ENCODE data around the gene LCLAT1. TPM values are rescaled to one million over a fixed set of nuclear protein-coding genes. Genes with fewer than 3 reads are reported as not detected.

LCLAT1 gene
- total RNA-seq, 1 experiment from 2014 or later: 32.9 TPM

DNA sequence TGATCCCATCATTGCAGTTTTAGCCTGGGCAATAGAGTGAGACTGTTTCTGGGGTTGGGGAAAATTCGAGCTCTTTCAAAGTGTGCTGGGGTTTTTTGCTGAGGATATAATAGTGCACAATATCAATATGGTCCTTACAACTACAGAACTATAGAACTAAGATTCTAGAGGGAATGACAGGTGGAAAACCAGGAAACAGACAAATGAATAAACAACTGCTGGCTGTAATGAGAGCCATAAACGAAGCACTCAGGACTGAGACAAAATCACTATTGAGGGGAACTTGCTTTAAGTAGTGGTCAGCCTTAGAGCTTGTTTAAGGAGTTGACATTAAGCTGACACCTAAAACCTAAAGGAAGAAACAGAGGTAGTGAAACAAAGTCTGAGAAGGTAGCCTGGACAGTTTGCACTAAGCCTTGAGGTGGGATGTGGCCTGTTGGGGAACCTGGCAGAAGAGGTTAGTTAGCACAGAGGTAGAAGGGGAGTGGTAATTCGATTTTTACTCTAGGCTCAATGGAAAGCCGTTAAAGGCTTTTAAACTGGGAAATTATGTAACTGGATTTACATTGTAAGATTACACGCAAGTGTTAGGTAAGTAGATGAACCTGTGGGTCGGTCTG, 33.8 kb downstream of the LCLAT1 start:
- Histone ChIP-seq H2BK12ac (ENCODE audit: insufficient read length, low read depth, low read length) (no peak overlapping the region), H4K8ac (replicated peaks; ENCODE audit: insufficient read length, low read depth, low read length) (no peak overlapping the region), H2BK20ac (ENCODE audit: low read depth, low read length, poor library complexity, severe bottlenecking) (no peak overlapping the region), H4K5ac (ENCODE audit: insufficient read length, low read depth, low read length) (no peak overlapping the region), H2AFZ (ENCODE audit: low read length) (no peak overlapping the region), H3K14ac (ENCODE audit: insufficient read depth, low read length) (no peak overlapping the region), H2BK120ac (ENCODE audit: low read depth, low read length, poor library complexity, severe bottlenecking) (no peak overlapping the region), H3K4me1 (ENCODE audit: insufficient read depth, low read length) (peaks cover 3% of the 10 kb centered on the region; the same call in 1 of the 2 replicates), H3K4ac (ENCODE audit: low read depth, low read length) (no peak overlapping the region), H3T11ph (ENCODE audit: low read length) (no peak overlapping the region), H2BK5ac (ENCODE audit: insufficient read length, low read length) (no peak overlapping the region), H4K91ac (ENCODE audit: insufficient read length, low read depth, low read length) (no peak overlapping the region), H3K79me1 (ENCODE audit: insufficient read depth, low read depth, low read length, poor library complexity, severe bottlenecking) (peaks cover 4% of the 10 kb centered on the region), H2BK15ac (ENCODE audit: low read depth, low read length) (no peak overlapping the region), H3K9me3 (ENCODE audit: control insufficient read depth, low read depth, low read length) (no peaks in the 10 kb centered on the region), H3K4me2 (ENCODE audit: insufficient read depth, insufficient read length, low read length) (no peak overlapping the region), H4K20me1 (ENCODE audit: control insufficient read depth, insufficient read depth, insufficient read length) (no peaks in the 10 kb centered on the region), H3K23me2 (ENCODE audit: insufficient read length, low read depth, low read length, poor library complexity, severe bottlenecking) (no peaks in the 10 kb centered on the region), H3K56ac (ENCODE audit: insufficient read length, low read depth, low read length) (no peak overlapping the region), H3K23ac (ENCODE audit: insufficient read length, low read depth, low read length) (no peak overlapping the region), H3K9ac (ENCODE audit: extremely low read depth, insufficient read length, low read length) (no peak overlapping the region), H3K27me3 (ENCODE audit: insufficient read depth, low read length) (no peaks in the 10 kb centered on the region), H3K27ac (ENCODE audit: insufficient read length, low read depth, low read length) (no peak overlapping the region), H2AK5ac (ENCODE audit: insufficient read length, low read length) (no peak overlapping the region), H3K18ac (ENCODE audit: insufficient read length, low read depth, low read length) (no peak overlapping the region), H3K79me2 (ENCODE audit: insufficient read depth, low read length) (peaks cover 1% of the 10 kb centered on the region; the same call in 1 of the 2 replicates)
- DNase-seq: no peak
- Mint-ChIP-seq H3K36me3 (ENCODE audit: insufficient read depth in 1 of 3, low read depth in 3 of 3) (peaks cover under 1 to 15% (median 4%) of the 10 kb centered on the region in 3 experiments; a peak in 3 of 7 replicates), H3K4me1 (peaks cover 14 to 16% of the 10 kb centered on the region in 2 experiments), H3K9me3 (peaks cover 0 to under 1% of the 10 kb centered on the region in 2 experiments; a peak in 1 of 5 replicates), H3K4me3 (no peak overlapping the region), H3K27ac (peak overlapping the region in 2 of 3 experiments; percentile 9 to 54; a peak in 3 of 7 replicates), H3K27me3 (ENCODE audit: low read depth) (no peaks in the 10 kb centered on the region)
- TF ChIP-seq, protein P1, sequence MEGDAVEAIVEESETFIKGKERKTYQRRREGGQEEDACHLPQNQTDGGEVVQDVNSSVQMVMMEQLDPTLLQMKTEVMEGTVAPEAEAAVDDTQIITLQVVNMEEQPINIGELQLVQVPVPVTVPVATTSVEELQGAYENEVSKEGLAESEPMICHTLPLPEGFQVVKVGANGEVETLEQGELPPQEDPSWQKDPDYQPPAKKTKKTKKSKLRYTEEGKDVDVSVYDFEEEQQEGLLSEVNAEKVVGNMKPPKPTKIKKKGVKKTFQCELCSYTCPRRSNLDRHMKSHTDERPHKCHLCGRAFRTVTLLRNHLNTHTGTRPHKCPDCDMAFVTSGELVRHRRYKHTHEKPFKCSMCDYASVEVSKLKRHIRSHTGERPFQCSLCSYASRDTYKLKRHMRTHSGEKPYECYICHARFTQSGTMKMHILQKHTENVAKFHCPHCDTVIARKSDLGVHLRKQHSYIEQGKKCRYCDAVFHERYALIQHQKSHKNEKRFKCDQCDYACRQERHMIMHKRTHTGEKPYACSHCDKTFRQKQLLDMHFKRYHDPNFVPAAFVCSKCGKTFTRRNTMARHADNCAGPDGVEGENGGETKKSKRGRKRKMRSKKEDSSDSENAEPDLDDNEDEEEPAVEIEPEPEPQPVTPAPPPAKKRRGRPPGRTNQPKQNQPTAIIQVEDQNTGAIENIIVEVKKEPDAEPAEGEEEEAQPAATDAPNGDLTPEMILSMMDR (conservative IDR thresholded peaks at IDR 0.05): no peak
- WGBS (ENCODE audit: extremely low coverage, insufficient read length, low lambda C conversion rate): no CpG with 5 or more reads among the region's 6 CpGs

Measured in H9 (cell line).